Tibial nerve (tissue), 4 donors: Measurements from ENCODE around the gene CLCN7. TPM values are rescaled to one million over a fixed set of nuclear protein-coding genes. Genes with fewer than 3 reads are reported as not detected.
A peak's percentile ranks its signal among the peaks of the same experiment; 100 is the strongest.

Experiments used
- DNase-seq, 2 donors: peaks; one replicate each; pipeline ENCODE4 v3.0.0-alpha.2; 2019; ENCODE audit warnings: low spot score in 2 of 2
- H3K27ac ChIP-seq, 4 donors: fragments of 200-600 bp; sonication (generic) in 3 of 4; one replicate each; pipeline ENCODE4 v1.5.1; 2017 to 2019; ENCODE audit warnings: mild to moderate bottlenecking in 1 of 4
- H3K27me3 ChIP-seq, 2 donors: fragments of 200-600 bp; sonication (generic) in 1 of 2; one replicate each; pipeline versions ENCODE4 v1.5.1 to v1.6.0; 2017 to 2019
- H3K36me3 ChIP-seq, 3 donors: fragments of 200-600 bp; sonication (generic); one replicate each; pipeline ENCODE4 v1.5.1; 2018 to 2019
- H3K4me1 ChIP-seq, 4 donors: fragments of 200-600 bp; sonication (generic) in 3 of 4; one replicate each; pipeline ENCODE4 v1.5.1; 2017 to 2019
- H3K4me3 ChIP-seq, 4 donors: fragments of 200-600 bp; sonication (generic) in 3 of 4; one replicate each; pipeline ENCODE4 v1.5.1; 2017 to 2019; ENCODE audit warnings: mild to moderate bottlenecking in 1 of 4, moderate library complexity in 1 of 4
- H3K9me3 ChIP-seq, 4 donors: fragments of 200-600 bp; sonication (generic) in 3 of 4; one replicate each; pipeline ENCODE4 v1.5.1; 2017 to 2019
- EP300 ChIP-seq, 2 donors: sonication (generic); formaldehyde crosslinking; IDR thresholded peaks; one replicate each; pipeline ENCODE4 v1.6.1; 2017; ENCODE audit warnings: antibody characterized with exemption in 2 of 2, mild to moderate bottlenecking in 1 of 2
- POLR2A ChIP-seq, 2 donors: fragments of 450-650 bp; IDR thresholded peaks; one replicate each; pipeline ENCODE4 v1.6.1; 2017; ENCODE audit warnings: antibody characterized with exemption in 2 of 2, mild to moderate bottlenecking in 2 of 2, moderate library complexity in 2 of 2
- WGBS, 2 donors: methylation state at CpG; one replicate each; pipeline ENCODE4 v1.1.5; 2018; 5-methylcytosine and 5-hydroxymethylcytosine counted together
- total RNA-seq, 4 donors: library from RNA; depleted of rRNA; stranded (reverse); fragments of >200 nt; gene quantifications; one replicate each; pipeline ENCODE4 v1.1.0, GENCODE V29; 2016
- TF ChIP-seq, protein P1 (sequence below), 5 experiments: fragments of 200-600 bp in 3 of 5; fragments of 450-650 bp in 2 of 5; sonication (generic) in 3 of 5; IDR thresholded peaks; one replicate each; pipeline ENCODE4 v1.5.1; 2016 to 2019; ENCODE audit warnings: antibody characterized with exemption in 5 of 5, mild to moderate bottlenecking in 3 of 5, moderate library complexity in 2 of 5

Gene CLCN7
- total RNA-seq, 4 donors from 2014 or later, result 38.7 to 136 (median 73.1) TPM

DNA sequence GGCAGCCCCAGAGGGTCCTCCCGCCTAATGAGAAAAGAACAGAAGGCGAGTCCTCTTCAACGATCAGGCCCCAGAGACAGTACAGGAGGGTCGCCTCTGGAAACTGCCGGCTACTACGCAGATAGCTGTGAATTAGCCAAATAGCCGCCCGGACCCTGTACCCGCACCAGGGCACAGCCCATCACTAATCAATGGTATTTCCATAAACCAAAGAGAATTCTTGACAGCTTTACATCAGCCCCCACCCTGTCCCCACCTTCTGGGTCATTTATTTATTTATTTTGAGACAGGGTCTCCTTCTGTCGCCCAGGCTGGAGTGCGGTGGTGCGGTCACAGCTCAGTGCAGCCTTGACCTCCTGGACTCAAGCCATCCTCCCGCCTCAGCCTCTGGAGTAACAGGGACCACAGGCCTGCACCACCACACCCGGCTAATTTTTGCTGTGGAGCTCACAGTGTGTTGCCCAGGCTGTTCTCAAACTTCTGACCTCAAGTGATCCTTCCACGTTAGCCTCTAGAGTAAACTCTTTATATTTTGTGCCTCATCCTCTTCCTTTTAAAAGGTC is 805 bp upstream of the CLCN7 start:
- Histone ChIP-seq H3K36me3 (peaks cover 0 to 6% (median 0%) of the 10 kb centered on the region in 3 donors), H3K4me1 (peaks cover 0 to 44% (median 13%) of the 10 kb centered on the region in 4 donors), H3K9me3 (no peaks in the 10 kb centered on the region), H3K27me3 (no peaks in the 10 kb centered on the region), H3K27ac (peak overlapping the region; percentile 80 to 97 (median 95)), H3K4me3 (peak overlapping the region; percentile 60 to 100 (median 98))
- WGBS, 2 donors, result 62 to 68% methylated on average over 15 of the region's 15 CpGs
- no peak for DNase-seq
- TF ChIP-seq POLR2A (IDR thresholded peaks at IDR 0.05) (no peak), EP300 (IDR thresholded peaks at IDR 0.05) (no peak)
- TF ChIP-seq, protein P1, sequence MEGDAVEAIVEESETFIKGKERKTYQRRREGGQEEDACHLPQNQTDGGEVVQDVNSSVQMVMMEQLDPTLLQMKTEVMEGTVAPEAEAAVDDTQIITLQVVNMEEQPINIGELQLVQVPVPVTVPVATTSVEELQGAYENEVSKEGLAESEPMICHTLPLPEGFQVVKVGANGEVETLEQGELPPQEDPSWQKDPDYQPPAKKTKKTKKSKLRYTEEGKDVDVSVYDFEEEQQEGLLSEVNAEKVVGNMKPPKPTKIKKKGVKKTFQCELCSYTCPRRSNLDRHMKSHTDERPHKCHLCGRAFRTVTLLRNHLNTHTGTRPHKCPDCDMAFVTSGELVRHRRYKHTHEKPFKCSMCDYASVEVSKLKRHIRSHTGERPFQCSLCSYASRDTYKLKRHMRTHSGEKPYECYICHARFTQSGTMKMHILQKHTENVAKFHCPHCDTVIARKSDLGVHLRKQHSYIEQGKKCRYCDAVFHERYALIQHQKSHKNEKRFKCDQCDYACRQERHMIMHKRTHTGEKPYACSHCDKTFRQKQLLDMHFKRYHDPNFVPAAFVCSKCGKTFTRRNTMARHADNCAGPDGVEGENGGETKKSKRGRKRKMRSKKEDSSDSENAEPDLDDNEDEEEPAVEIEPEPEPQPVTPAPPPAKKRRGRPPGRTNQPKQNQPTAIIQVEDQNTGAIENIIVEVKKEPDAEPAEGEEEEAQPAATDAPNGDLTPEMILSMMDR (IDR thresholded peaks at IDR 0.05), result no peak

DNA sequence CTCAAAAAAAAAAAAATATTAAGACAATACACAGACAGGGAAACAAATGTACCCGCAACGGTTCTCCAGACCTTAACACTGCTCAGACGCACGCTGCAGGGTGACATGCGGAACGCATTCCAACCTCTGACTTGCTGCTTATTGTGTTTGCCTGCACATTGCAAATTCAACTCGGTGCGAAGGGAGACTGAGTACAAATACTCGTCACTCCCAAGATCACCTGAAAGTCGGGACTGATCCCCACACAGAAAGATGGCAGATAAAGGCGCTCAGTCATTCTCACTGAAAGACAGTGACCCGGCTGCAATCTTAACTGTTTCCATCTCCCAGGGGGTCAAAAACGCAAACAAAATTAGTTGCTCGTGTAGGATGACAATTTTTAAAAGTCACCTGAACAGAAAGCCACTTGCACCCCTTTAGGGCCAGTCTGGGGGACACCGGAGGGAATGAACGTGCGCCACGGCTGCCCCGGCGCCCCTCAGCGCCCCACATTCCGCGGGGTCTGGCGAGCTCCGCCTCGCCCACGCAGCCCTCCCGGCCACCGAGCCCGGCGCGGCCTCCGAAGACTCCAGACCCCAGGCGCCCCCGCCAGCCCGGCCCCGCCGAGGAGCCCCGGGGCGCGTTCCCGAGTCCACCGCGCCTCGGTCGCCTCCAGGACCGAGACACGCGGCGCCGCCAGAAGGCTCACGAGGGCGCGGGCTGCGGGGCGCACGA is 589 bp downstream of the CLCN7 start:
- no peak for DNase-seq
- Histone ChIP-seq H3K36me3 (peaks cover 0 to 6% (median 0%) of the 10 kb centered on the region in 3 donors), H3K27ac (peak overlapping the region; percentile 80 to 97 (median 95)), H3K4me1 (peaks cover 0 to 48% (median 13%) of the 10 kb centered on the region in 4 donors), H3K27me3 (no peaks in the 10 kb centered on the region), H3K9me3 (no peaks in the 10 kb centered on the region), H3K4me3 (peak overlapping the region; percentile 60 to 100 (median 98))
- 10 to 22% methylated on average over 18 to 50 of the region's 57 CpGs for WGBS, 2 donors
- TF ChIP-seq EP300 (IDR thresholded peaks at IDR 0.05), result no peak
- TF ChIP-seq POLR2A (IDR thresholded peaks at IDR 0.05), result no peak

DNA sequence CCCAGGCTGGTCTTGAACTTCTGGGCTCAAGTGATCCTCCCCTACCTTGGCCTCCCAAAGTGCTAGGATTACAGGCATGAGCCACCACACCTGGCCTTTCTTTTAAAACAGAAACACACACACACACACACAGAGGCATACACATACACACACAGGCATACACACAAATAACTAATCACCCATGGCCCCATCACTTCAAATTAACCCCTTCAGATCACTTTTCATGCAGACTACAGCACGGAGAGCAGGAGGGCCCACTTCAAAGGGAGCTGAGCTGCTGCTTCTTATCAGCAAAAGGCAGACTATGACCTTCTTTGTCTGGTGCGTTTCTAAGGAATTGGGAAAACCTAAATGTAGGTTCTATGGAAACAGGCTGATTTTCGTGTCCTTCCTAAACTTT is 1.9 kb downstream of the CLCN7 start:
- H3K4me3 ChIP-seq, result no peak overlapping the region
- no peak for DNase-seq
- H3K9me3 ChIP-seq, result no peaks in the 10 kb centered on the region
- peaks cover 0 to 54% (median 13%) of the 10 kb centered on the region in 4 donors for H3K4me1 ChIP-seq
- no peaks in the 10 kb centered on the region for H3K27me3 ChIP-seq
- TF ChIP-seq EP300 (IDR thresholded peaks at IDR 0.05), result no peak
- no peak for TF ChIP-seq POLR2A (IDR thresholded peaks at IDR 0.05)
- TF ChIP-seq, protein P1 (IDR thresholded peaks at IDR 0.05), result no peak
- H3K36me3 ChIP-seq, result peaks cover 0 to 6% (median 0%) of the 10 kb centered on the region in 3 donors
- H3K27ac ChIP-seq, result no peak overlapping the region
- 45 to 78% methylated on average over 3 of the region's 3 CpGs for WGBS, 2 donors

DNA sequence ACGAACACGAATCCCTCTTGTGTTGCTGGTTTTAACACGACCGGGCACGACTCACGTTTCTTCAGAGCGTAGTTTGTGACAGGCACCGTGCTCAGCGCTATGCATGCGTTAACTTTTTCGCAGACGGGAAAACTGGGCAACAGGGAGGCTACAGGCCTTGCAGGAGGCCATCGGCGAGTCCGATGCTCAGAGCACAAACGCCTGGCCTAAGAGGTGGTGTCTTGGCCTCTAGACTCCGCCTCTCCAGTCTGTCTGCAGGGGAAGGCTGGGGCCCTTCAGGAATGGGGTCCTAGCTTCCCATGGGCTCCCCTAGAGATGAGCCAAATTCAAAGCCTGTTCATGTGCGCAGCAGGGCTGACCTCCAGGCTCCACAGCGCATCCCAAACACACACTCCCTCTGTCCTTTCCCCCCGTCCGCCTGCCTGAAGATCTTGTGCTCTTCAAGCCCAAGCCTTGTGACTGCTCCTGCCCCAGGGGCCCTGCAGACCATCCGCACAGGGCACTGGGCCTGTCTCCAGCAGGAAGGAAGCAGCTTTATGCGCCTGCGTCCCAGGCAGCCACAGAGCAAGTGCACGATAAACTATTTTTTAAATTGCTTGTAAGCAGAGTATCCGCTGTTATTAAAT is 3.1 kb downstream of the CLCN7 start:
- H3K27me3 ChIP-seq, result no peaks in the 10 kb centered on the region
- WGBS, 2 donors, result 86 to 87% methylated on average over 23 to 26 of the region's 26 CpGs
- peaks cover 0 to 6% (median 0%) of the 10 kb centered on the region in 3 donors for H3K36me3 ChIP-seq
- H3K9me3 ChIP-seq, result no peaks in the 10 kb centered on the region
- peak overlapping the region in 1 of 4 donors; percentile 55 for H3K27ac ChIP-seq
- H3K4me3 ChIP-seq, result no peak overlapping the region
- peaks cover 0 to 54% (median 13%) of the 10 kb centered on the region in 4 donors for H3K4me1 ChIP-seq
- no peak for DNase-seq
- TF ChIP-seq EP300 (IDR thresholded peaks at IDR 0.05) (no peak), POLR2A (IDR thresholded peaks at IDR 0.05) (no peak)
- TF ChIP-seq, protein P1 (IDR thresholded peaks at IDR 0.05), result no peak

DNA sequence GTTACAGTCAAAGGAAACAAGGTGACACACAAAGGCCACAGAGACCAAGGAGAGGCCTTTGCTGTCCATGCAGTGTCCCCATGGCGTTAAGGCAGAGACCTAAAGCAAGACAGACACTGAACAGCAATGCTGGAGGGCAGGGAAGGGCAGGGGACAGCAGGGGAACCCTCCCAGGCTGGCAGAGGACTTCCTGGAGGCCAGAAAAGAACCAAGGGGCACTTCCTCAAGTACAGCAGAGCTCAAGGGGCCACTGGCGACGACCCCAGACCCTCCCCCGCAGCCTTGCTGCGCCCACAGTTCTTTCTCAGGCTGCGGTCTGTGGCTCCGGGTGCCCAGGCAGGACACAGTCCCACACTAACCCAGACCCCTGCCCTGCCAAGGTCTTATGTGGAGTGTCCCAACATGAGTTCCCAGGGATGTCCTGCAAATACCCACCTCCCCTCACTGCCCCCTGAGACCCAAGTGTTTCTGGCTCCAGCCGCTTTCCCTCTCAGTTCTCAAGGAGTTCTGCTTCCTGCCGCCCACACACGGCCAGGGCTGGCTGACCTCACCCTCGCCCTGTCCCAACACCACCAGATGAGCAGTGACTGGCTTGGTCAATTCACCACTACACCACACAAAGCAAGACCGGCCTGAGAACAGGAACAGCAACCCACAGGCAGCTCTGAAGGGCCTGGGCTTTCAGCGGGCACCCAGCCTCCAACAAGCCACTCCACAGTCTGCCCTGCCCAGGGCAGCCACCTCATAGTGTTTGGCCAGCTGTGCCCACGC is 4.2 kb downstream of the CLCN7 start:
- peaks cover 0 to 51% (median 10%) of the 10 kb centered on the region in 4 donors for H3K4me1 ChIP-seq
- H3K36me3 ChIP-seq, result peaks cover 0 to 10% (median 0%) of the 10 kb centered on the region in 3 donors
- no peak overlapping the region for H3K4me3 ChIP-seq
- WGBS, 2 donors, result 51 to 56% methylated on average over 13 to 14 of the region's 14 CpGs
- H3K9me3 ChIP-seq, result no peaks in the 10 kb centered on the region
- TF ChIP-seq POLR2A (IDR thresholded peaks at IDR 0.05), result no peak
- TF ChIP-seq, protein P1 (IDR thresholded peaks at IDR 0.05), result no peak
- no peak for TF ChIP-seq EP300 (IDR thresholded peaks at IDR 0.05)
- H3K27me3 ChIP-seq, result no peaks in the 10 kb centered on the region
- peak overlapping the region in 1 of 4 donors; percentile 55 for H3K27ac ChIP-seq
- DNase-seq, result no peak
